Loucy (cell line): ENCODE measurements around the gene GTPBP2.

Experiments
- H2AFZ ChIP-seq: fragments of 200-600 bp; sonication (generic); 2 replicates; pipeline ENCODE4 v1.6.0; 2016; ENCODE audit warnings: antibody characterized with exemption, mild to moderate bottlenecking, low read length, moderate library complexity
- H3F3A ChIP-seq: fragments of 200-600 bp; 2 replicates; pipeline ENCODE4 v1.6.0; 2016; ENCODE audit warnings: antibody characterized with exemption, low read depth, mild to moderate bottlenecking
- H3K27me3 ChIP-seq: fragments of 200-600 bp; sonication (generic); 2 replicates; pipeline ENCODE4 v1.6.1; 2014; ENCODE audit warnings: low read length, mild to moderate bottlenecking; ENCODE audit not compliant: insufficient read depth, poor library complexity, severe bottlenecking
- H3K36me3 ChIP-seq: fragments of 200-600 bp; sonication (generic); 2 replicates; pipeline ENCODE4 v1.6.1; 2016; ENCODE audit warnings: low read length; ENCODE audit not compliant: insufficient read depth
- H3K4me1 ChIP-seq: fragments of 200-600 bp; sonication (generic); 2 replicates; pipeline ENCODE4 v1.5.1; 2014; ENCODE audit warnings: low read length, mild to moderate bottlenecking; ENCODE audit not compliant: insufficient read depth, poor library complexity, severe bottlenecking
- H3K4me2 ChIP-seq: fragments of 200-600 bp; sonication (generic); 2 replicates; pipeline ENCODE4 v1.6.0; 2014; ENCODE audit warnings: antibody characterized with exemption, low read length, low read depth, mild to moderate bottlenecking; ENCODE audit not compliant: poor library complexity, severe bottlenecking
- H3K4me3 ChIP-seq: fragments of 200-600 bp; sonication (generic); 2 replicates; pipeline ENCODE4 v1.5.1; 2014; ENCODE audit warnings: low read length, mild to moderate bottlenecking, mixed read lengths; ENCODE audit not compliant: poor library complexity, severe bottlenecking
- H3K79me2 ChIP-seq: fragments of 200-600 bp; sonication (generic); 2 replicates; pipeline ENCODE4 v1.6.1; 2014; ENCODE audit warnings: low read length; ENCODE audit not compliant: insufficient read depth
- H3K9ac ChIP-seq: fragments of 200-600 bp; sonication (generic); 2 replicates; pipeline ENCODE4 v1.6.0; 2014; ENCODE audit warnings: mild to moderate bottlenecking, low read depth, low read length, moderate library complexity; ENCODE audit not compliant: poor library complexity, severe bottlenecking
- H3K9me2 ChIP-seq: fragments of 200-600 bp; sonication (generic); replicated peaks from 2 replicates; pipeline ENCODE4 v1.6.1; 2016; ENCODE audit warnings: low read depth, low read length, mixed read lengths
- H3K9me3 ChIP-seq: fragments of 200-600 bp; sonication (generic); 2 replicates; pipeline ENCODE4 v1.6.1; 2014; ENCODE audit warnings: mild to moderate bottlenecking, antibody characterized with exemption, low read length, low read depth; ENCODE audit not compliant: insufficient read depth
- H4K20me1 ChIP-seq: fragments of 200-600 bp; sonication (generic); 2 replicates; pipeline ENCODE4 v1.6.0; 2014; ENCODE audit warnings: antibody characterized with exemption, low read length, mild to moderate bottlenecking; ENCODE audit not compliant: insufficient read depth, poor library complexity, severe bottlenecking
- CTCF ChIP-seq: fragments of 200-600 bp; sonication (generic); conservative IDR thresholded peaks from 2 replicates; pipeline ENCODE4 v1.5.1; 2014; ENCODE audit warnings: mild to moderate bottlenecking, antibody characterized with exemption, low read length
- EZH2phosphoT487 ChIP-seq: fragments of 200-600 bp; IDR thresholded peaks from 2 replicates; pipeline ENCODE4 v1.6.1; 2018; ENCODE audit warnings: antibody characterized with exemption, mild to moderate bottlenecking, moderate library complexity, borderline replicate concordance

GTPBP2 gene

GRCh38 chr6:43623880-43624785 lies 4.9 kb downstream of the GTPBP2 start:
- Histone ChIP-seq H3F3A (no peaks in the 10 kb centered on the region), H4K20me1 (peaks cover 10% of the 10 kb centered on the region), H3K9ac (no peak overlapping the region), H3K4me2 (no peak overlapping the region), H3K4me1 (peaks cover 14% of the 10 kb centered on the region), H3K79me2 (peaks cover 36% of the 10 kb centered on the region), H3K36me3 (peaks cover 53% of the 10 kb centered on the region; the same call in 1 of the 2 replicates), H3K4me3 (no peak overlapping the region), H3K9me2 (no peaks in the 10 kb centered on the region), H3K9me3 (no peaks in the 10 kb centered on the region), H3K27me3 (no peaks in the 10 kb centered on the region), H2AFZ (no peak overlapping the region)
- TF ChIP-seq CTCF (no peak), EZH2phosphoT487 (no peak)

- Histone ChIP-seq H4K20me1 (peaks cover 7% of the 10 kb centered on the region), H3K79me2 (peaks cover 24% of the 10 kb centered on the region), H3K36me3 (peaks cover 53% of the 10 kb centered on the region; the same call in 1 of the 2 replicates), H3F3A (no peaks in the 10 kb centered on the region), H3K27me3 (no peaks in the 10 kb centered on the region), H3K9me3 (no peaks in the 10 kb centered on the region), H3K4me1 (peaks cover 10% of the 10 kb centered on the region), H3K9me2 (no peaks in the 10 kb centered on the region), H3K4me2 (no peak overlapping the region), H3K4me3 (no peak overlapping the region), H3K9ac (no peak overlapping the region), H2AFZ (no peak overlapping the region)
- no peak for TF ChIP-seq CTCF
- no peak for TF ChIP-seq EZH2phosphoT487
Measured at GRCh38 chr6:43622541-43622940, 6.5 kb downstream of the GTPBP2 start.

GRCh38 chr6:43621836-43622180 lies 7.3 kb downstream of the GTPBP2 start:
- Histone ChIP-seq H3K36me3 (peaks cover 53% of the 10 kb centered on the region; the same call in 1 of the 2 replicates), H3K4me3 (no peak overlapping the region), H3K4me1 (peaks cover 3% of the 10 kb centered on the region), H2AFZ (no peak overlapping the region), H3K9ac (no peak overlapping the region), H3F3A (no peaks in the 10 kb centered on the region), H3K79me2 (peaks cover 17% of the 10 kb centered on the region; the same call in 1 of the 2 replicates), H3K9me2 (no peaks in the 10 kb centered on the region), H4K20me1 (no peaks in the 10 kb centered on the region), H3K4me2 (no peak overlapping the region), H3K9me3 (no peaks in the 10 kb centered on the region), H3K27me3 (no peaks in the 10 kb centered on the region)
- no peak for TF ChIP-seq EZH2phosphoT487
- no peak for TF ChIP-seq CTCF
